HG02973 (cell line): ENCODE results near the gene AP1B1.
"Not testable (repeated sequence)": the region's sequence is repeated elsewhere in the genome, so short reads cannot be mapped to it uniquely, and the experiment has no call there.

Source experiments
- ATAC-seq: cut with Tn5 transposase; IDR thresholded peaks from one replicate; pipeline ENCODE4 v1.9.1; 2021; ENCODE audit warnings: moderate library complexity; ENCODE audit not compliant: unreplicated experiment

Gene AP1B1

DNA sequence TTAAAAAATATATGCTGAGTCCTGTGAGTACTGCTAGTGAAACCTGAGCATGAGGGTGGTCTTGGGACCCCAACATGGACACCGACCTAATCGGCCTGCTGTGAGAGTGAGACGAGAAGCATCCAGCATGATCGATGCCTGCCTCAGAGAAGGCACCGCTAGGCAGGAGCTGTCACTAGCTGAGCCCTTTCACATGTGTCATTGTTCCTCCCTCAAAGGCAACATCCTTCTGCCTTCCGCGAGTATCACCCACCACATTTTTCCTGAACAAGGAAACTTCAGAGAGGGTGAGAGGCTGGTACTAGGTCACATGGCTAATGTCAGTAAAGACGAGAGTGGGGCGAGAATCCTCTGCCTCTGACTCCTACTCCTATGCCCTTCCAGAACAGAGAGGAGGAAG lies 35.6 kb downstream of the AP1B1 start:
- ATAC-seq: no peak

- no peak for ATAC-seq
Observed at GRCh38 chr22:29351891-29352290, 36.5 kb downstream of the AP1B1 start.

- no peak for ATAC-seq
Observed at GRCh38 chr22:29351042-29351441, 37.3 kb downstream of the AP1B1 start.

DNA sequence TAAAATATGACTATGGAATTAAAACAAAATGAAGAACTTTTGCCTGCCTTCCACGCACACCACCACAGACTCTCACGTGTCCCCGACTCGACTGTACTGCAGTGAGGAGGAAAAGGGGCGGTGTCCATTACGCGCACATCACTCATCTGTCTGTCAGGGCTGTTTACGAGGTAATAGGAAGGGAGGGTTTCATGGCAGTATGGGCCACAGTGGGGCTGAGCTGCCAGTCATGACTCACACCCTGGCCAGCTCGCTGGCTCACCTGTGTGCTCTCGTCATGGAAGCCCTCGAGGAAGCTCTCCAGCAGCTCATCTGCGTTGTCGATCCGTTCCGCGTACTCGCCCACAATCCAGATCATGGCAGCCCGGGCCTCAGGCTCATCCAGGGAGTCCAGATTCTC lies 39.4 kb downstream of the AP1B1 start:
- ATAC-seq: no peak

DNA sequence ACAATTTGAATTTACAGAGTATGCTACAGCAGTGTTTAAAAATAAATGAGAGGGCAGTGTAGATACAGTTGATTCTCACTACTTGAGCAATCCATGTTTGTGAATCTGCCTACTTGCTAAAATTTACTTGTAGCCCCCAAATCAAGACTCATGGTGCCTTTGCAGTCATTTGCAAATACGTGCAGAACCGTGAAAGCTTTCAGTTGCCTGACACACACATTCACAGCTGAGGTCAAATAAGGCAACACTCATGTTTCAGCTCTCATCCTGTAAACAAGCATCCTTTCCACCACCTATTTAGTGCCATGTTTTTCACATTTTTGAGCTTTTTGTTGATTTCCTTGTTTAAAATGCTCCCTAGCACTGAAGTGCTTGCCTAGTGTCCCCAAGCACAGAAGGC lies 40.3 kb downstream of the AP1B1 start:
- ATAC-seq: no peak

GRCh38 chr22:29346659-29347058 lies 41.7 kb downstream of the AP1B1 start:
- ATAC-seq: no peak

DNA sequence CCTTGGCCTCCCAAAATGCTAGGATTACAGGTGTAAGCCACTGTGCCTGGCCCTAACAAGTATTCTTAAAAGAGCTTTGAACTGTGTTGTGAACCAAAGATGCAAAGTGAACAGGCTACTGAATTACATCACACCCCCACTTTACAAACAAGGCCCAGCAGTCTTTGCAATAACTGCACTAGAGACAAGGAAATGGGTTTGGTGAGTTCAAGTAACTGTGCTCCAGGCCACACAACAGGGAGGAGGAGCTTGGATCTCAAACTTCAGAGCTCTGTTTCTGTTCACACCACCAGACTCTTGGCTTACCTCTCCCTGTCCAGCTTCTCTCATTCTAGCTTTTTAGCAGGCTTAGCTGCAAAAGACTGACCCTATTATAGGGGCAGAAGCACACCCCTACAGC lies 42.4 kb downstream of the AP1B1 start:
- ATAC-seq: no peak

DNA sequence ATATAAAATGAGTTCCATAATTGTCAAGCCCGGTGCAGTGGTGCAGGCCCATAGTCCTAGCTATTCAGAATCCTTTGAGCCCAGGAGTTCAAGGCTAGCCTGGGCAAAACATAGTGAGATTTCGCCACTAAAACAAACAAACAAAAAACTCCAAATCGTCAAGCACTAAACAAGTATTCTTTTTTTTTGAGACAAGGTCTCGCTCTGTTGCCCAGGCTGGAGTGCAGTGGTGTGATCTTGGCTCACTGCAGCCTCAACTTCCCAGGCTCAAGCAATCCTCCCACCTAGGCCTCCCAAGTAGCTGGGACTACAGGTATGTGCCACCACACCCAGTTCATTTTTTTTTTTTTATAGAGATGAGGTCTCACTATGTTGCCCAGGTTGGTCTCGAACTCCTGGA lies 43.5 kb downstream of the AP1B1 start:
- ATAC-seq: not testable (repeated sequence)

- no peak for ATAC-seq
Observed at GRCh38 chr22:29344137-29344536, 44.2 kb downstream of the AP1B1 start.

GRCh38 chr22:29343313-29343805 lies 45.0 kb downstream of the AP1B1 start:
- no peak for ATAC-seq

- ATAC-seq: no peak
Observed at GRCh38 chr22:29342577-29343312, 45.6 kb downstream of the AP1B1 start.

- ATAC-seq: no peak
Observed at GRCh38 chr22:29342177-29342576, 46.2 kb downstream of the AP1B1 start.

DNA sequence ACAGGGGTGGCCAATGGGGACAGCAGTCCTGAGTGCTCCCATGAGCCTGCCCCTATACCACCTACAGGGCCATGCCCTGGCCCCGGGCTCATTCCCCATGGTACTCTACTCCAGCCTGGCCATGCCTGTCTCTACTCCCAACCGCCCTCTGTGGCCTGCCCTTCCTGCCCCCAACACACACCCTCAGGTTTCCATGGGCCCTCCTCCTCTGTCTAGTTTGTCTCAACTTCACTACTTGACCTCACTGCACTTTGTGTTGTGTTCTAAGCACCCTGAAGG lies 46.6 kb downstream of the AP1B1 start:
- no peak for ATAC-seq

- no peak for ATAC-seq
Observed at GRCh38 chr22:29341056-29341848, 47.1 kb downstream of the AP1B1 start.

DNA sequence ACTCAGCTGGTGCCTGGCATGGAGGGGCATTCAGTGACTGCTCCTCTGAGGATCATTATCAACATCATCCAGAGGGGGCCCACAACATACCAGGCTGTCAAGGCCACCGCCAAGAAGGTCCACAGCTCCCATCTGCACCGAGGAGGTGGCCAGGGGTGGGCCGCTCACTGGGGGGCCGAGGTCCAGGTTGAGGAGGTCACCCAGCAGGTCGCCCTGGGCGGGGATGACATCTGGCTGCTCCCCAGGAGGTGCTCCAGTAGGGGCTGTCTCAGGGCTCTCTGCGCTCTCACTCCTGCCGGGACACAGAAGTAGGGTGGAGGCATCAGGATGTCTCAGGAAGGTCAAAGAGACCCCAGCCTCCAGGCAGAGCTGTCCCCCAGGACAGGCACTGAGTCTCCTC lies 47.8 kb downstream of the AP1B1 start:
- no peak for ATAC-seq

DNA sequence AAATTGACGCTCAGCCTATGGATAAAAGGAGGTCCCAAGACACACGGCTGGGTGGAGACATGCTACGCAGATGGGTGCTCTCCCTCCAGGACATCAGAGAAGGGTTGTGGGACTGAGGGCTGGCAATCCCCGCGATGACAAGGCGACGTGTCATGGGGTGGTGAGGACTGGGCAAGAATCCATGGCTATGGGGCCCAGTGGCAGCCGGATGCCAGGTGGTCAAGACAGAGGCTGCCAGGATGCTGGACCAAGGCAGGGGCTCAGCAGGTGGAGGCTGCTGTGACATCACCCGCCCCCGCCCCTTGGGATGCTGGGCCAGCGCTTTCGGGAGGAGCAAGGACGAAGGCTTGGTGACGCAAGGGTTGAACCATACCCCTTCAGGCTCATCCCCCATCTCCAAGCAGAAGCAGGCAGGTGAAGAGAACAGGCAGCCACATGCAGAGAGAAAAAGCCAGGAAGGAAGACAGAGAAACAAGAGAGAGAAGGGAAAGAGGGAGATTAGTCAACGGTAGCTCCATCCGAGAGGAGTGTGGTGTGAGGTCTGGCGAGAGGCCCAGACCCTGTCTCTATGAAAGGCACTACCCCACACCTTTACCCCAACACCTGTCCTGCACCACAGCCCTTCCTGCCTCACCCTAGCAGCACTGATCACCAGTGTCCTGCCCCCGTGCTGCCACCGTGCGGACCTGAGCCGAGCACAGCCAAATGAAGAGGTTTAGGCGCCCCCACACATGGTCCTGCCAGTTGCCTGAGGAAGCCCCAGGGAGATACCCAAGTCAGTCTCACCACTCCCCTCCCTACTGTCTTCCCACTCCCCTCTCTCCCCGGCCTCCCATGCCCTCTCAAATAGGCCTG lies 48.8 kb downstream of the AP1B1 start:
- no peak for ATAC-seq

DNA sequence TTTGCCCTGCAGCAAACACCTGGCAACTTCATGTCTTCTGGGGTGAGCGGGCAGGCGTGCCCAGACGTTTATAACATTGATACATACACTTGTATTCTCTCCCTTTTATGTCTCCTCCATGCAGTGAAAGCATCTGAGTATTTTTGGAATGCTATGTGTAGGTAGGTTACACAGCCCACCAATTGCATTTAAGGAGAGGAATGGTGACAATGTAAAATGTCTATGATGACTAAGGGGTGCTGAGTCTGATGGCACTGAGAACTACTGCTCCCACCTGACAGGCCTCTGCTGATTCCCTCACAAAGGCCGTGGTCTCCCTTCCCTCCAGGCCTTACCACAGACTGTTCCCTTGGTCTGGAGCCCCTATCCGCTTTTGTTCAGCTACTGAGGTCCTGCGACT lies 50.0 kb downstream of the AP1B1 start:
- no peak for ATAC-seq

- no peak for ATAC-seq
Observed at GRCh38 chr22:29337631-29338284, 50.6 kb downstream of the AP1B1 start.

- ATAC-seq: no peak
Observed at GRCh38 chr22:29336751-29337490, 51.4 kb downstream of the AP1B1 start.

DNA sequence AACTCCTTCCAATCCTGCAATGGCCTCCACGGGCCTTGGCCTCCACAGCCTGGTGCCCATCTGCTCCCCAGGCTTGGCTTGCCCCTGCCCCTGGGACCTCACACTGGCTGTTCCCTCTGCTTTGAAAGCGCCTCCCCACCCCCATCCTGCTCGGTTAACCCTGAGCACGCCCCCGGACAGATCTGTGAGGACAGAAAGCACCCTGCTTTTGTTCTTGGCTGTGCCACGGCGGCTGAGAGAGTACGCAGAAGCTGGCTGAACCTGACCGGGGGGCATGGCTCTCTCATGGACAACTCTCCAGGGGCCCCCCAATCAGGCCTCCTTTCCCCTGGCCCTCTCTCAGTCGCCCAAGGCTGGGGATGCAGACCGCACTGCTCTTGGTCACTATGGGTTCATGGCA lies 52.7 kb downstream of the AP1B1 start:
- no peak for ATAC-seq
